Measurements from ENCODE around the gene EMC10. TPM values are rescaled to one million over a fixed set of nuclear protein-coding genes. Genes with fewer than 3 reads are reported as not detected.

Gene EMC10
- total RNA-seq, 1 experiment from 2014 or later = 116 TPM

GRCh38 chr19:50495020-50495531 is 18.8 kb downstream of the EMC10 start:
- no peak for DNase-seq (ENCODE audit: low read depth)

- DNase-seq (ENCODE audit: low read depth) = no peak
Measured at GRCh38 chr19:50496189-50497021, 20.1 kb downstream of the EMC10 start.

GRCh38 chr19:50497022-50497405 is 20.7 kb downstream of the EMC10 start:
- no peak for DNase-seq (ENCODE audit: low read depth)

- no peak for DNase-seq (ENCODE audit: low read depth)
Measured at GRCh38 chr19:50498219-50499056, 22.1 kb downstream of the EMC10 start.

GRCh38 chr19:50500060-50500752 is 23.9 kb downstream of the EMC10 start:
- DNase-seq (ENCODE audit: low read depth) = peak; percentile 71

- no peak for DNase-seq (ENCODE audit: low read depth)
Measured at GRCh38 chr19:50500753-50501151, 24.4 kb downstream of the EMC10 start.

- DNase-seq (ENCODE audit: low read depth) = no peak
Measured at GRCh38 chr19:50501186-50501567, 24.9 kb downstream of the EMC10 start.

GRCh38 chr19:50501568-50502475 is 25.5 kb downstream of the EMC10 start:
- no peak for DNase-seq (ENCODE audit: low read depth)

GRCh38 chr19:50505856-50506611 is 29.7 kb downstream of the EMC10 start:
- no peak for DNase-seq (ENCODE audit: low read depth)

- no peak for DNase-seq (ENCODE audit: low read depth)
Measured at GRCh38 chr19:50506700-50507099, 30.4 kb downstream of the EMC10 start.

- no peak for DNase-seq (ENCODE audit: low read depth)
Measured at GRCh38 chr19:50507376-50507775, 31.1 kb downstream of the EMC10 start.

- no peak for DNase-seq (ENCODE audit: low read depth)
Measured at GRCh38 chr19:50508843-50509190, 32.5 kb downstream of the EMC10 start.

- no peak for DNase-seq (ENCODE audit: low read depth)
Measured at GRCh38 chr19:50509366-50509765, 33.1 kb downstream of the EMC10 start.

GRCh38 chr19:50510121-50510670 is 33.9 kb downstream of the EMC10 start:
- DNase-seq (ENCODE audit: low read depth) = no peak

GRCh38 chr19:50510700-50511068 is 34.4 kb downstream of the EMC10 start:
- no peak for DNase-seq (ENCODE audit: low read depth)

- DNase-seq (ENCODE audit: low read depth) = peak; percentile 99
Measured at GRCh38 chr19:50511069-50511822, 34.9 kb downstream of the EMC10 start, which contains the start of gene JOSD2. Gene JOSD2 (minus strand): TSS chr19:50511191. CDS start chr19:50510431, 760 bp downstream.

GRCh38 chr19:50512112-50512998 is 36.0 kb downstream of the EMC10 start:
- DNase-seq (ENCODE audit: low read depth) = no peak
